ENCODE data around the gene PCMTD2.

The PCMTD2 gene

GRCh38 chr20:64229507-64230061 is 26.0 kb upstream of the PCMTD2 start (continued):
- TF ChIP-seq PRDM10 (tag by site-specific recombination; IDR thresholded peaks at IDR 0.05) = peak; percentile 41
- TF ChIP-seq REPIN1 (tag by site-specific recombination; IDR thresholded peaks at IDR 0.05; ENCODE audit: low read depth) = no peak
- TF ChIP-seq ZNF837 (tag by site-specific recombination; IDR thresholded peaks at IDR 0.05) = no peak
- no peak for TF ChIP-seq ZBTB17 (tag by site-specific recombination; IDR thresholded peaks at IDR 0.05)
- TF ChIP-seq ZNF501 (tag by site-specific recombination; IDR thresholded peaks at IDR 0.05) = no peak
- TF ChIP-seq ATF2 (tag by site-specific recombination; IDR thresholded peaks at IDR 0.05; ENCODE audit: low read depth) = no peak
- peak; percentile 92 for TF ChIP-seq ZIC2 (tag by site-specific recombination; IDR thresholded peaks at IDR 0.05)
- no peak for TF ChIP-seq KLF10 (tag by site-specific recombination; IDR thresholded peaks at IDR 0.05)
- no peak for TF ChIP-seq ZNF362 (tag by site-specific recombination; IDR thresholded peaks at IDR 0.05)
- TF ChIP-seq ZNF530 (tag by site-specific recombination; IDR thresholded peaks at IDR 0.05; ENCODE audit: low read depth) = no peak
- no peak for TF ChIP-seq ZNF645 (tag by site-specific recombination; IDR thresholded peaks at IDR 0.05)
- no peak for TF ChIP-seq ZNF18 (tag by site-specific recombination; IDR thresholded peaks at IDR 0.05)
- TF ChIP-seq ZNF768 (tag by site-specific recombination; IDR thresholded peaks at IDR 0.05) = no peak
- TF ChIP-seq ZNF544 (tag by site-specific recombination; IDR thresholded peaks at IDR 0.05) = no peak
- TF ChIP-seq ZNF16 (tag by site-specific recombination; IDR thresholded peaks at IDR 0.05; ENCODE audit: low read depth) = no peak
- TF ChIP-seq ZXDB (tag by site-specific recombination; IDR thresholded peaks at IDR 0.05) = no peak
- TF ChIP-seq MYNN (tag by site-specific recombination; IDR thresholded peaks at IDR 0.05; ENCODE audit: borderline replicate concordance) = no peak
- no peak for TF ChIP-seq CTCF (tag by site-specific recombination; IDR thresholded peaks at IDR 0.05)
- TF ChIP-seq ZNF76 (tag by site-specific recombination; IDR thresholded peaks at IDR 0.05; ENCODE audit: borderline replicate concordance, low read depth) = no peak
- no peak for TF ChIP-seq MEIS1 (CRISPR knock-in tag; IDR thresholded peaks at IDR 0.05; ENCODE audit: borderline replicate concordance)
- TF ChIP-seq PATZ1 (tag by site-specific recombination; IDR thresholded peaks at IDR 0.05) = no peak
- TF ChIP-seq ZNF660 (tag by site-specific recombination; IDR thresholded peaks at IDR 0.05) = no peak
- TF ChIP-seq HOXC10 (CRISPR knock-in tag; IDR thresholded peaks at IDR 0.05) = no peak
- TF ChIP-seq ZSCAN16 (tag by site-specific recombination; IDR thresholded peaks at IDR 0.05) = no peak
- no peak for TF ChIP-seq ZNF354C (tag by site-specific recombination; IDR thresholded peaks at IDR 0.05; ENCODE audit: borderline replicate concordance, low read depth)
- no peak for TF ChIP-seq ZNF488 (tag by site-specific recombination; IDR thresholded peaks at IDR 0.05)
- no peak for TF ChIP-seq ZNF2 (tag by site-specific recombination; IDR thresholded peaks at IDR 0.05)
